GM18858 (cell line): ENCODE measurements around the gene BMPER.
"Not testable (repeated sequence)": the region's sequence is repeated elsewhere in the genome, so short reads cannot be mapped to it uniquely, and the experiment has no call there.

Experiments
- ATAC-seq: cut with Tn5 transposase; IDR thresholded peaks from one replicate; pipeline ENCODE4 v1.9.1; 2021; ENCODE audit not compliant: unreplicated experiment

BMPER gene

DNA sequence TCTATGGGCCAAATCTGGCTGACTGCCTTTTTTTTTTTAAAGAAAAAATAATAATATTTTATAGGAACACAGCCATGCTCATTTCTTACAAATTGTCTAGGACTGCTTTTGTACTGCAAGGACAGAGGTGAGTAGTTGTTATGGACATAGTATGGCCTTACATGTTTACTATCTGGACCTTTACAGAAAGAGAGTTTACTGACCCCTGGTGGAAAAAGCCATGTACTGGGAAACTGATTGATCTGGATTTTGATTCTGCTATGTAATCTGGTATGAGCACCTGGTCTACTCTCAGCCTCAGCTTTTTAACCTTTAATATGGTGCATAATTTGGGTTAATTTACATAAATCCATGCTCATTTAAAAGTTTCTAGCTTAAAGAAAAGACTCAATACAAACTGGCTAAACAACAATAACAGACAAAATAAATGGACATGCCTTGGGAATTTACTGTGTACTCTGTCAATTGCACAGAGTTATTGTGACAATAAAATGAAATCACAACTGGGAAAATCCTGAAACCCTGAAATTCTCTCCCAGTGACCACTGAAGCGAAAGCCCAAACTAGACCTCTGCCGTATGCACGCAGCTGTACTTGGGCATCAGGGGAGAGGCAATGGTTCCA lies 260.7 kb downstream of the BMPER start:
- no peak for ATAC-seq

DNA sequence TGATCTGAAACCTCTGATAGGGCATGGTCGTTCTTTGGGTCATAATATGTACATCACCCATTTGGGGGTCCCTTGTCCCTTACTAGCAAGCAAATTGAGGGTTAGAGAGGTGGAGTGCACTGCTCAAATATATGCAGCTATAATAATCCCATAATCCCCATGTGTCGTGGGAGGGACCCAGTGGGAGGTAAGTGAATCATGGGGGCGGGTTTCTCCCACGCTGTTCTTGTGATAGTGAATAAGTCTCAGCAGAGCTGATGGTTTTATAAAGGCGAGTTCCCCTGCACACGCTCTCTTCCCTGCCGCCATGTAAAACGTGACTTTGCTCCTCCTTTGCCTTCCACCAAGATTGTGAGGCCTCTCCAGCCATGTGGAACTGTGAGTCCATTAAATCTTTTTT lies 262.7 kb downstream of the BMPER start:
- no peak for ATAC-seq

DNA sequence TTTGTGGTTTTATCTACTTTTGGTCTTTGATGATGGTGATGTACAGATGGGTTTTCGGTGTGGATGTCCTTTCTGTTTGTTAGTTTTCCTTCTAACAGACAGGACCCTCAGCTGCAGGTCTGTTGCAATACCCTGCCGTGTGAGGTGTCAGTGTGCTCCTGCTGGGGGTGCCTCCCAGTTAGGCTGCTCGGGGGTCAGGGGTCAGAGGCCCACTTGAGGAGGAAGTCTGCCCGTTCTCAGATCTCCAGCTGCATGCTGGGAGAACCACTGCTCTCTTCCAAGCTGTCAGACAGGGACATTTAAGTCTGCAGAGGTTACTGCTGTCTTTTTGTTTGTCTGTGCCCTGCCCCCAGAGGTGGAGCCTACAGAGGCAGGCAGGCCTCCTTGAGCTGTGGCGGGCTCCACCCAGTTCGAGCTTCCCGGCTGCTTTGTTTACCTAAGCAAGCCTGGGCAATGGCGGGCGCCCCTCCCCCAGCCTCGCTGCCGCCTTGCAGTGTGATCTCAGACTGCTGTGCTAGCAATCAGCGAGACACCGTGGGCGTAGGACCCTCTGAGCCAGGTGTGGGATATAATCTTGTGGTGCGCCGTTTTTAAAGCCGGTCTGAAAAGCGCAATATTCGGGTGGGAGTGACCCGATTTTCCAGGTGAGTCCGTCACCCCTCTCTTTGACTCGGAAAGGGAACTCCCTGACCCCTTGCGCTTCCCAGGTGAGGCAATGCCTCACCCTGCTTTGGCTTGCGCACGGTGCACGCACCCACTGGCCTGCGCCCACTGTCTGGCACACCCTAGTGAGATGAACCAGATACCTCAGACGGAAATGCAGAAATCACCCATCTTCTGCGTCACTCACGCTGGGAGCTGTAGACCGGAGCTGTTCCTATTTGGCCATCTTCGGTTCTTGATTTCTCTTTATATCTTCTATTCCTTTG lies 269.6 kb downstream of the BMPER start:
- not testable (repeated sequence) for ATAC-seq

DNA sequence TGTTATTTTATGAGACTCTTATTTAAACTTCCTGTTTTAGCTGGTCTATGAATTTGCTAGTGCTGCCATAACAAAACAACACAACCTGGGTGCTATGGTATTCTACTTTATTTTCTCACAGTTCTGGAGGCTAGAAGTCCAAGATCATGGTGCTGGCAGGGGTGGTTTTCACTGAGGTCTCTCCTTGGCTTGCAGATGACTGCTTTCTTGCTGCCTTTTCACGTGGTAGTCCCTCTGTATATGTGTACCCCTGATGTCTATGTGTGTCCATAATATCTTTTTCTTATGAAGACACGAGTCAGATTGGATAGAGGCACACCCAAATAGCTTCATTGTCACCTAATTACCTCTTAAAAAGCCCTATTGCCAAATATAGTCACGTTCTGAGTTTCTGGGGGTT lies 270.5 kb downstream of the BMPER start:
- no peak for ATAC-seq

DNA sequence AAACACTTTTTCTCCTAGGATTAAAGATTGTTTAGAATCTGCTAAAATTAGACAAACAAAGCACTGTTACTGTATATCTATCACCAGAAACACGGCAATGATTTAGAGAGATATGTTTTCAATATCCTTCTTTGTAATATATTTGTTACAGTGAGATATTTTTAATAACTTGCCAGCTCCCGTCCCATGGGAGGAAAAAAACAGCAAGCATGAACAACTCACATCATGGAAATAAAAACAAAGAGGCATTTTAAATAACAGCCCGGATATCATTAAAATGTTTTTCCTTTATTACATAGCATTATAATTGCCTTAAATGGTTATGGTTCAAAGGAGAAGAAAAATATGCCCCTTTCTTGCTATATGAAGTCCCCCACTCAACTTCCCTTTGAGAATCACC lies 272.1 kb downstream of the BMPER start:
- no peak for ATAC-seq

DNA sequence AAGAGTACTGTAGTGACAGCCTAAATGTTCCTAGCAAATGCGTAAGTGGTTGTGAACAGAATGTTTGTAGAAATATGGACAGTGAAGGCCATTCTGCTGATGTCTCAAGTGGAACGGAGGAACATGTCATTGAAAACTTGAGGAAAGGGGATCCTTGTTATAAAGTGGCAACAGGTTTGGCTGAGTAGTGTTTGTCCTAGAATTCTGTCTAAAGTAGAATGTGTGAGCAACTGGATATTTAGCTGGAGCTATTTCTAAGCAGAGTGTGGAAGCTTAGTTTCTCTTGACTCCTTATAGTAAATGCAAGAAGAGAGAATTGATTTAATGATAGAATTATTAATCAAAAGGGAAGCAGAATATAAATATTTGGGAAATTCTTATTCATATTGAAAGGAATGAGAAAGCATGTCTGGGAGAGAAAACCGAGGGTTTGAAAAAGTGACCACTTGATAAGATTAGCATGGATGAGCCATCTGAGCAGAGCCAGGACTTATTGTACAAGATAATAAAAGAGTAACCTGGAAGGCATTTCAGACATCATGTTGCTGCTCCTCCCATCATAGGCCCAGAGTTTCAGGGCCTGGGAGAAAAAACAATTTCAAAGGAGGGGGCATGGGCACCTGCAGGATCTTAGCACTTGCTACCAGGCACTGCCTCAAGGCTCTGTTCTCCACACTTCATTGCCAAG lies 276.1 kb downstream of the BMPER start:
- no peak for ATAC-seq

DNA sequence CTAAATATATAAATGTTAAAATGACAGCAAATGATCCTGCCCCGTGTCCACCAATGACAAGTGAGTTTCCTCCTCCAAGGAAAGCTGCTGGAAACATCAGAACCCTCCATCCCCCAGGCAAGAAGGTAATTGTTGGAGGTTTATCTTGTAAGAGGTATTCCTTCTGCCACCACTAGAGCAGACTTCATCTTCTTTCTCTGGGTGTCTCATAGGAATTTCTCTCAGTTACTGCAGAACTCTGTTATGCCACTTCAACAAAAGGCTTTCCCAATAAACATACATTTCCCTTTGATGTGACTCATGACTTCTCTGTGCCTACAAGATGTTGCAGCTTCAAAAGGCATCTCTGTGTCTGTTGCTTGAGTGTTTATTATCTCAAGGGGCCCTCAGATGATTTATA lies 279.1 kb downstream of the BMPER start:
- no peak for ATAC-seq

DNA sequence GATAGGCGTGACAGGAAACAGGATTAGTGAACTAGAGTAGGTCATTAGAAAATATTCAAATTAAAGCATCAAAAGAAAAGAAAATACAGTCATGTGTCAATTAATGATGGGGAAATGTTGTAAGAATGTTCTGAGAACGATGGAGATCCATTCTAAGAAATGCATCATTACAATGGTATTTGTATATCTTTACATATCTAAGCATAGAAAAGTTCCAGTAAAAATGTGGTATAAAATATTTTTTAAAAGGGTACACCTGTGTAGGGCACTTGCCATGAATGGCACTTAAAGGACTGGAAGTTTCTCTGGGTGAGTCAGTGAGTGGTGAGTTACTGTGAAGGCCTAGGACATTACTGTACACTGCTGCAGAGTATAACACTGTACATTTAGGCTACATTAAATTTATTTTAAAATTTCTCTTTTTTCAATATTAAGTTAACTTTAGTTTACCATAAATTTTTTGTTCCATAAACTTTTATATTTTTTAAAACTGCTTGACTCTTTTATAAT lies 282.5 kb downstream of the BMPER start:
- no peak for ATAC-seq

DNA sequence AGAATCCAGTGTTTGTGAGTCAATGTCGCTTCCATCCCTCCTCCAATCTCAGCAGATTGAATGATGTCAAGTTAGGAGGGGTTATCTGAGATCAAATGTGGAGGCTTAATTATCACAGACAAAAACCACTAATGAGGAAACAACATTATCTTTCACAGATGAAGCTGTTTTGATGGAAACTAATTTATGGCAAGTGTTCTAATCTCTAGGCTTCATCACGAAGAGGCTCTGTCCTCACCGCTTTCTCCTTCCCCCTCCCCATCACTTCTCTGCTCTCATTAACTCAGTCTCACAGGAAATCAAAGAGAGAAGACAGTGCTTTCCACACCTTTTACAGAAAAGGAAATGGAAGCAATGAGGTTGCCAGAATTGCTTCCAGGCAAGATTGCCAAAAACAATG lies 283.7 kb downstream of the BMPER start:
- no peak for ATAC-seq

DNA sequence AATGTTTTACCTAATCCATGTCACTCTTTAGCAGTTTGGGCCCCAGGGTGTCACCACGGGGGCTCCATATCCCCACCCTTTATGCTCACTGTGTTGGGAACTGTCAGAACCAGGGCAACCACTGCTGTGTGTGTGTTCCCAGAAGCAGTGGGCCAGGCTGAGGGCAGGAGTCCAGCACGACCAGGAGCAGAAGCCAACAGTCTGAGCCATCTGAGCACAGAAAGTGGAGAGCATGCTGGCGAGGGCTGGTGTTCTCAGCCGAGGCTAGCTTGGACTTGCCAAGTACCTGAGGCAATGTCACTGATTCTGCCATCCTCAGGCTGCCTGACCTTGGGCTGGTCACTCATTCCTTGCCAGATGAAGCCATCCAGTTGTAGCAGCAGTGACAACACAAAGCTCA lies 285.0 kb downstream of the BMPER start:
- ATAC-seq: no peak

DNA sequence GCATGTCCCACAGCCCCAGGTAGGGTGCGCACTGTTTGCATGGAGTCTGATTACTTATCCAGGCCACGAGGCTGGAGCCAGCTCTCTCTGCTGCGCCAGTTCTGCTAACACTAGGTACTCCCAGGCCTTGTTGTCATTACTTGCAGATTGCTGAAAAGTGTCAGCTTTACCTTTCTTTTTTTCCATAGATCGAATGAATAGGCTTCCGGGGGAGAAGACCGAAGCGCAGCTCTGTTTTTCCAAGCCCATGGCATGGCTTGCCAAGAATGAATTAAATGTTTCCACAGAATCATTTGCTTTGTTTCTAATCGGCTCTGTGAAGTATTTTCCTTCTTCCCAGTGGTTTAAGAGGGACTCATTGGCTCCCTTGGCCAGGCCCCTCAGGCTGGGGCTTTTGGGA lies 285.8 kb downstream of the BMPER start:
- no peak for ATAC-seq

DNA sequence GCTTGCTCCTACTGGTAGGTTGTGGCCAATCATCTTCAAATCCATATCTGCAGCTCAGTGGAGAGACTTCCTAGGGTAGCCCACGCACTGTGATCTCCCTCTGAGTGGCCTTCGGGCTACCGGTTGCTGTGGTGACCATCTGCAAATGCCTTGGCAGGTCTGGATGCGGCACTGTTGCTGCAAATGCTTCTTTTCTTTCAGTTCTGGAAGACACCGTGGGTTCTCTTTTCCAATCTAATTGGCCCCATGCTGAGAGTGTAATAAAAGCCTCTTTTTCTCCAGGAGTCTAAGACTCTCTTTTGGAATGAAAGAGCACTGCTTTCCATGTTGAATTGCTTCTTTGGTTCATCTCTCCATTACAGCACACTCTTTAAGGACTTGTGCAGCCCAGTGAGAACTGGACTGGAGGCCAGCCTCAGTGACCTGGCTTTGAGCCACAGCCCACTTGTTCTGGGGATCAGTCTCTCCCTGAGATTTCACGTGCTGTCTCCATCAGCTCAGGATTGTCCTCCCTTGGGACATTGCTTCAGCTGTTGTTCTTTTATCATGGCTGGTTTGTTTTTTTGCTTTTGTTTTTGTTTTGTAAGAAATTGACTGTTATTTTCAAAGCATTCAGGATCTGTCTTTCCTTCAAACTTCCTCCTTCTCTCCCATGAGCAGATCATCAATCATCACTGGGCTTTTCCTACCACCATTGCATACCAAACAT lies 286.6 kb downstream of the BMPER start:
- ATAC-seq: no peak

DNA sequence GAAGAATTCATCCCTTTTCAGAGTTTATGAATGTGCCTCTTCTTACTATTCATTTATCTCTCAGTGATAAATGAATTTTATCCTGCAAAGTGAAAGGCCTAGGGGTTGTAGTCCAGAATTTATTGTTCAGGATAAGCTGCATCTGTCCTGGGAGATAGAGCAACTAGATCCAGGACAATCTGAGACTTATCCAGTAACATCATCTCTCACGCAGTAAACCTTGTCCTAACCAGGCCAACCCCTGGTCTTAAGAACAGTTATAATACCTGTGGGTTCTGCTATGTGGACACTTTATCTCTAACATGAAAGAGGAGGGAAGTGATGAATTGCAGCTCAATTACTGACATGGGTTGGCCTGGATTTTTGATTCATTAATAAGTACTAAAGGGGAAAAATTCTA lies 287.6 kb downstream of the BMPER start:
- ATAC-seq: no peak

DNA sequence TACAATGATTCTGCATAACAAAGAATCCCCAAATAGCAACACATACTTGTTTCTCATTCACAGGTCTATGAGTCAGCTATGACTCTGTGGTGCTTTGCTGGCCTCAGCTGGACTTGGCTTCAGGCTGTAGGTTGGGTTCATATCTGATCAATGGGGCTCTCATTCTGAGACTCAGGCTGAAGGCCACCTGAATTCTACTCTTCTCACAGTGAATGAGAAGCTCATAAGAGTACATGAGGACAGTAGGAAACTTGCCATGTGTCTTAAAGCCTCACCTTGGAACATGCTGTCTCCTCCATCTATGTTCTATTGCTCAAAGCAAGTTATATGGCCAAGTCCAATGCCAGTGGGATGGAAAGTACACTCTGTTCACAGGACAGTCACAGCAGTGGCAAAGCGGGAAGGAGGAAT lies 292.9 kb downstream of the BMPER start:
- no peak for ATAC-seq
